GM12865 (cell line): ENCODE measurements around the gene CCT5.
A peak's percentile ranks its signal among the peaks of the same experiment; 100 is the strongest.
"Not testable (repeated sequence)": the region's sequence is repeated elsewhere in the genome, so short reads cannot be mapped to it uniquely, and the experiment has no call there.

Experiments used
- DNase-seq: peaks from one replicate; pipeline ENCODE4 v3.0.0; 2010; ENCODE audit warnings: low read depth
- H3K4me3 ChIP-seq: 2 replicates; pipeline ENCODE4 v1.5.1; 2011; ENCODE audit warnings: mild to moderate bottlenecking, low read depth, low read length, control low read depth
- TF ChIP-seq, protein P1 (sequence below): IDR thresholded peaks from 2 replicates; pipeline ENCODE4 v1.5.1; 2011; ENCODE audit warnings: low read length, control low read depth, low read depth, inconsistent platforms; ENCODE audit not compliant: insufficient read depth; ENCODE audit errors: missing control alignments

CCT5 gene

DNA sequence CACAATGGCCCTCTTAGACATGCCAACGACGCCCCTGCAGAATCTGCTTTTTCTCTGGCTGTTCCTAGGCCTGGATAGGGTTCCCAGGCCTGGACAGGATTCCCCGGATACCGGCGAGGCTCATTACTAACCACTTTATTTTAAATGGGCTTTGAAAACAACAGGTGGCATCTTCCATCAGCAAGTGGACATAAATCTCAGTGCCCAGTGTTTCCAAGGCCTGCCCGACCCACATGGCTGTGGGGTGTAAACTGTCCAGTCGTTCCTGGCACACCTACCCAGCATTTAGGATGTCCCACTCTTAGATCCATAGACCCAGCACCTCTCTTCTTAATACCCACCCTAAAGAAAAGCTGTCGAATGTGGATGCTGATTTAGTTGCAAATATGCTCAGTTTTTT is 56.7 kb downstream of the CCT5 start:
- H3K4me3 ChIP-seq = peak overlapping the region; percentile 53
- TF ChIP-seq, protein P1, sequence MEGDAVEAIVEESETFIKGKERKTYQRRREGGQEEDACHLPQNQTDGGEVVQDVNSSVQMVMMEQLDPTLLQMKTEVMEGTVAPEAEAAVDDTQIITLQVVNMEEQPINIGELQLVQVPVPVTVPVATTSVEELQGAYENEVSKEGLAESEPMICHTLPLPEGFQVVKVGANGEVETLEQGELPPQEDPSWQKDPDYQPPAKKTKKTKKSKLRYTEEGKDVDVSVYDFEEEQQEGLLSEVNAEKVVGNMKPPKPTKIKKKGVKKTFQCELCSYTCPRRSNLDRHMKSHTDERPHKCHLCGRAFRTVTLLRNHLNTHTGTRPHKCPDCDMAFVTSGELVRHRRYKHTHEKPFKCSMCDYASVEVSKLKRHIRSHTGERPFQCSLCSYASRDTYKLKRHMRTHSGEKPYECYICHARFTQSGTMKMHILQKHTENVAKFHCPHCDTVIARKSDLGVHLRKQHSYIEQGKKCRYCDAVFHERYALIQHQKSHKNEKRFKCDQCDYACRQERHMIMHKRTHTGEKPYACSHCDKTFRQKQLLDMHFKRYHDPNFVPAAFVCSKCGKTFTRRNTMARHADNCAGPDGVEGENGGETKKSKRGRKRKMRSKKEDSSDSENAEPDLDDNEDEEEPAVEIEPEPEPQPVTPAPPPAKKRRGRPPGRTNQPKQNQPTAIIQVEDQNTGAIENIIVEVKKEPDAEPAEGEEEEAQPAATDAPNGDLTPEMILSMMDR = no peak
- no peak for DNase-seq

DNA sequence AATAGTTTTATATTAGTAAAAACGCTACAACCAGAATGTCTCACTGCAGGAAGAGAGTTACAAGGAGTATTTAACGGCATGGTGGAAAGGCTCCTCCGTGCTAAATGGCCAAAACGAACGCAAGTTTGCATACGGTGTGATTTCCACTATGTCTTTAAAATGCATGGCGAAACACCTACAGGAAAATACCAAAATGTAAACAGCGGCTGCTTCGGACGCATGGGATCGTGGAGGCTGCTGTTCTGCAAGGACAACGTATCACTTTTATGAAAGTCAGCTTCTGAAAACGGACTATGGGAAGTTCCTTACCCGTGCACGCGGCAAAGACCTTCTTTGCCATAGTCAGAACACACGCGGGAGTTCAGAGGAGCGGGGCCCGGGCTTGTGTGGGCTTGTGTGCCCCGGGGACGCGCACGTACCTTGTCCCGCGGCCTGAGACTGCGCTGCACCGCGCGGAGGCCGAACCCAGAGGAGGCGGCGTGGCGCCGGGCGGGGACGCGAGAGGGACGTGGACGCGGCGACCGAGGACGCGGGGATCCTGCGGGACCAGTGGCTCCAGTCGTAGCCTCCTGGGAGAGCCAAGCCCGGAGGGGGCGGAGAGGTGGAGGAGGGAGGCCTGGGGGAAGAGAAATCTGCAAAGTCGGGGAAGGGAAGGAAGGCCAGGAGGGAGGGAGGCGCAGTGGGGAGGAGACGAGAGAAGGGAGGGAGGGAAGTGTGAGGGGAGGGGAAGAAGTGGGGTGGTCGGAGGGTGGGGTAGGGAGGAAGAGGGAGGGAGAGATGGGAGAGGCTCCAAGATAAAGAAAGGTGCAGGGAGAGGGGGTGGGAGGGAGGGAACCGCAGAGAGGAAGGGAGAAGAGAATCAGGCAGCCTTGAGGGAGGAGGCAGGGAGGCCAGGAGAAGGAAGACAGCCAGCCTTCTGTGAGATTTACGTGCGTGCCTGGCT is 57.4 kb downstream of the CCT5 start, which contains the start of gene CMBL:
TSS of gene CMBL (minus strand) at position 697 of the 943 bp plus-strand sequence. CDS start 17,140 bp downstream, outside the sequence.
- TF ChIP-seq, protein P1 = no peak
- H3K4me3 ChIP-seq = peak within 1 kb of the TSS; percentile 53
- DNase-seq = peak; percentile 71

DNA sequence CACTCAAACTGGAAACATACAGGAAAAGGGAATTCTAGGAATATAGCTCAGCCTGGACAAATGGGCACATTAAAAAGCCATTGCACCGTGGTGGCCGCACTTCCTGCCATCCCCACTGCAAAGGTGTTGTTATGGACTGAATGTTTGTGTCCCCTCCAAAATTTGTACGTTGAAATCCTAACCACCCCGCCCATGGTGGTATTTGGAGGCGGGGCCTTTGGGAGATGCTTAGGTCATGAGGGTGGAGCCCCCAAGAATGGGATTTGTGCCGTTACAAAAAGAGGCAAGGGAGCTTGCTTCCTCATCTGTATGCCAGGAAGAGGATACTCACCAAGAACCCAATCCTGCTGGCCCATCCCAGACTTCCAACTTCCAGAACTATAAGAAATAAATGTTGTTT is 58.8 kb downstream of the CCT5 start:
- H3K4me3 ChIP-seq = no peak overlapping the region
- DNase-seq = no peak
- TF ChIP-seq, protein P1 = no peak

DNA sequence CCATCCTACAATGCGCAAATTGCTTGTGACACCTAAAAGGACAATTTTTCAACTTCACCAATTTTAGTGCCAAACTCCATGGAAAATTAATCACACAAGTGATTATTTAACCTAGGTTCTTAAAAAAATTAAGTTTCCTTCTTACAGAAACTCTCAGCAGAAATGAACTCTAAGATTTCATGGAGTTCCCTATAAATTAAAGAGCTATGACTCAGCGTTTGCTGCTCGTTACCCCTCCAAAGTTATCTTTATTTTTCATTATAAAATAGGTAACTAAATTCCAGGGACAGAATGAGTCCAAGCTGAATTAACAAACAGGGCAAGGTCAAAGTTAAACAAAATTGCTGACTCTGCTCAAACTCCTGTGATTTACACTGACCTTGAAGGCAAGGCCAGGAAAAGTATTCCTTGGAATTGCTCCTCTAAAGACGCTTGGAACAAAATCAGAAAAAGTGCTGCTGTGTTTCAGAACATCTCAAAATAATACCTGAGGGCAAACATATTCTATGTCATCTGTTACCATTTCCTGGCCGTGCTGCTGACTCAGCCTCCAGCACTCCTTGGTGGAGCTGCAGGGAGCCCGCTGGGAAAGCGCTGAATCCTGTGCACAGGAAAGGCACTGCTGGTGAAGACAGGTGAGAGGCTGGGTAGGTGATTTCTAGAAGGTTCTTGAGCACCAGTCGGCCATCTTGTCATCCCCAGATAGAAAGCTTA is 60.1 kb downstream of the CCT5 start:
- TF ChIP-seq, protein P1 = no peak
- DNase-seq = no peak
- no peak overlapping the region for H3K4me3 ChIP-seq

DNA sequence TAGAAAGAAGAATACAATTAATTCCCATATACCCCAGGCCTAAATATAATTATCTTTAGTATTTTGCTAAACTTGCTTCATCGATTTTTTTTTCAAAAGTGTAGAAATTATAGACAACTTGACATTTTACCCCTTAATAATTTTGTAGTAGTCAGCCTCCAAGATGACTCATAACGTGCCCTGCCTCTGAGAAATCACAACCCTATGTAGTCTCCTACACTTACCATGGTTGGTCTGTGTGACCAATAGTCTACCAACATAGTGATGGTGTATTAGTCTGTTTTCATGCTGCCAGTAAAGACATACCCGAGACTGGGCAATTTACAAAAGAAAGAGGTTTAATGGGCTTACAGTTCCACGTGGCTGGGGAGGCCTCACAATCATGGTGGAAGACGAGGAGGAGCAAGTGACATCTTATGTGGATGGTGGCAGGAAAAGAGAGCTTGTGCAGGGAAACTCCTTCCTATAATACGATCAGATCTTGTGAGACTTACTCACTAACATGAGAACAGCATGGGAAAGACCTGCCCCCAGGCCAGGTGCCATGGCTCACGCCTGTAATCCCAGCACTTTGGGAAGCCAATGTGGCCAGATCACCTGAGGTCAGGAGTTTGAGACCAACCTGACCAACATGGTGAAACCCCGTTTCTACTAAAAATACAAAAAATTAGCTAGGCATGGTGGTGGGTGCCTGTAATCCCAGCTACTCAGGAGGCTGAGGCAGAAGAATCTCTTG is 60.9 kb downstream of the CCT5 start:
- DNase-seq = peak; percentile 47

DNA sequence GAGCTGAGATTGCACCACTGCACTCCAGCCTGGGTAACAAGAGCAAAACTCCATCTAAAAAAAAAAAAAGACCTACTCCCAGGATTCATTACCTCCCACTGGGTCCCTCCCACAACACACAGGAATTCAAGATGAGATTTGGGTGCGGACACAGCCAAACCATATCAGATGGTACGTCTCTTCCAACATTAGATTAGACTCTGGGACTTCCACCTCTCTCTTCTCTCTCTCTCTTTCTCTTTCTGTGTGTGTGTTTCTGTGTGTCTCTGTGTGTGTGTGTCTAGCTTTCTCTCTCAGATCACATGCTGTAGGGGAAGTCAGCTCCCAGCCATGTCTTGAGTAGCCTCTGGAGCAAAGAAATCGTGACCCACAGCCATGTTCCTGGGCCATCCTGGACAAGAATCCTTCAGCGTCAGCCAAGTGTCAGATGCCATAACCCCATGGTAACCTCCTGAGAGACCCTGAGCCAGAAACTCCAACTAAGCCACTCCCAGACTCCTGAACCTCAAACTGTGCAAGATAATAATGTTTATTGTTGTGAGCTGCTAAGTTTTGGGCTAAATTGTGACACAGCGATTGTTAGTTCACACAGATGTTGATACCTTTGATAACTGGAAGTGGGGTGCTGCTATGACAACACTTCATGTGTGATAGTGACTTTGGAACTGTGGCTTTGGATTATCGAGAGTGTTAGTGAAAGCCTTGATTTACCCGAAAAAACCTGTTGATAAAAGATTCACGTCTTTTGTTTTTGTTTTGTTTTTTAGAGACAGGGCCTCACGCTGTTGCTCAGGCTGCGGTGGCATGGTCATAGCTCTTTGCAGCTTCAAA is 61.7 kb downstream of the CCT5 start:
- TF ChIP-seq, protein P1 = no peak
- no peak for DNase-seq
- no peak overlapping the region for H3K4me3 ChIP-seq

More for the DNA sequence above, 60.9 kb downstream of the CCT5 start:
- H3K4me3 ChIP-seq = not testable (repeated sequence)
